ENCODE results near the gene SKOR1. TPM values are rescaled to one million over a fixed set of nuclear protein-coding genes. Genes with fewer than 3 reads are reported as not detected.
A peak's percentile ranks its signal among the peaks of the same experiment; 100 is the strongest.

SKOR1 gene, protein sequence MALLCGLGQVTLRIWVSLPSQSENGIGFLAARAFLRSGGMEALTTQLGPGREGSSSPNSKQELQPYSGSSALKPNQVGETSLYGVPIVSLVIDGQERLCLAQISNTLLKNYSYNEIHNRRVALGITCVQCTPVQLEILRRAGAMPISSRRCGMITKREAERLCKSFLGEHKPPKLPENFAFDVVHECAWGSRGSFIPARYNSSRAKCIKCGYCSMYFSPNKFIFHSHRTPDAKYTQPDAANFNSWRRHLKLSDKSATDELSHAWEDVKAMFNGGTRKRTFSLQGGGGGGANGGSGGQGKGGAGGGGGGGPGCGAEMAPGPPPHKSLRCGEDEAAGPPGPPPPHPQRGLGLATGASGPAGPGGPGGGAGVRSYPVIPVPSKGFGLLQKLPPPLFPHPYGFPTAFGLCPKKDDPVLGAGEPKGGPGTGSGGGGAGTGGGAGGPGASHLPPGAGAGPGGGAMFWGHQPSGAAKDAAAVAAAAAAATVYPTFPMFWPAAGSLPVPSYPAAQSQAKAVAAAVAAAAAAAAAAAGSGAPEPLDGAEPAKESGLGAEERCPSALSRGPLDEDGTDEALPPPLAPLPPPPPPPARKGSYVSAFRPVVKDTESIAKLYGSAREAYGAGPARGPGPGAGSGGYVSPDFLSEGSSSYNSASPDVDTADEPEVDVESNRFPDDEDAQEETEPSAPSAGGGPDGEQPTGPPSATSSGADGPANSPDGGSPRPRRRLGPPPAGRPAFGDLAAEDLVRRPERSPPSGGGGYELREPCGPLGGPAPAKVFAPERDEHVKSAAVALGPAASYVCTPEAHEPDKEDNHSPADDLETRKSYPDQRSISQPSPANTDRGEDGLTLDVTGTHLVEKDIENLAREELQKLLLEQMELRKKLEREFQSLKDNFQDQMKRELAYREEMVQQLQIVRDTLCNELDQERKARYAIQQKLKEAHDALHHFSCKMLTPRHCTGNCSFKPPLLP
- total RNA-seq = under 1 TPM; 0.23 to 0.25 TPM

DNA sequence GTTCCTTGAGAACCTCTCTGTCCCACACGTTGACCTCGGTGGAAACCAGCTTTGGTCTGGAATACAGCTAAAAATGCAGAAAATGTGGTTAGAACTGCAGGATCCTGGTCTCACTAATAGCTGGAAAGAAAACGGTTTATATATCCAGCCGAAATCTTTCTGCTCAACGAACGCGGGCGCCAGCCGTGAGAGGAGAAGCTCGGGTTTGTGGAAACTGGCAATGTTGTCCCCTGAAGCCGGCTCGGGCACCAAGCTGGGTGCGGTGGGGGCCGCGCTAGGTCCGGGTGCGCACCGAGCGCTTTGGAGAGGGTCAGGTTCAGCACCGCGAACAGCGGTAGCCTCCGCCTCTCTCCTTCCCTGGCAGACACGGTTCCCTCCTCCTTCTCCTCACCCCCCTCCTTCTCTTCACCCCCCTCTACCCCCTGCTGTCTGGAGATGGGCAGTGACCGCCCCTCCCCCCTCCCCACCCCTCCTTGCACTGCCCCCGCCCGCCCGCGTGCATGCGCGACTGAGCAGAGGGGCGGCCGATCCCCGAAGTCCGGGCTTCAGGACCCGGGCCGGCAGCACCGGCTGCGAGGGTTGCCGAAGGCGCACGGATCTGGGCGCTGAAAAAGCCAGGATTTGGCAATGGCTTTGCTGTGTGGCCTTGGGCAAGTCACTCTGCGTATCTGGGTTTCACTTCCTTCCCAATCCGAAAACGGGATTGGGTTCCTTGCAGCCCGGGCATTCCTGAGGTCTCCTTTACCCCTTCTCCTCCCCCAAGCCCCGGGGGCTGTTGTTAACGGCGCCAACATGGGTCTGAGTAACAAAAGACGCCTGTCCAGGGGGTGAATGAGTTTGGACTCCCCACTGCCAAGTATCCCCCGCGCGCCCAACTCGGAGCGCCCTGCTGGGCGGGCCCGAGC, at the start of gene SKOR1:
TSS of gene SKOR1 (plus strand) at position 534 of the 905 bp plus-strand sequence. CDS start at position 628, 94 bp downstream.
- H3K36me3 Mint-ChIP-seq (ENCODE audit: low read depth) = peaks cover 23% of the 10 kb centered on the region
- H3K4me3 Mint-ChIP-seq = peak within 1 kb of the TSS; percentile 44
- ChIA-PET POLR2A (no interaction called here), CTCF (interaction anchor here (1.5 to 1.7 kb wide), 2 partner anchors 10 to 368 kb away, joined by 5 to 11 read pairs; no protein-coding TSS in a partner anchor)
- DNase-seq = no peak
- peaks cover 26% of the 10 kb centered on the region for H3K4me1 Mint-ChIP-seq
- peaks cover 75% of the 10 kb centered on the region for H3K27me3 Mint-ChIP-seq
- peak within 1 kb of the TSS; percentile 59 for H3K27ac Mint-ChIP-seq
- H3K9me3 Mint-ChIP-seq = no peaks in the 10 kb centered on the region

DNA sequence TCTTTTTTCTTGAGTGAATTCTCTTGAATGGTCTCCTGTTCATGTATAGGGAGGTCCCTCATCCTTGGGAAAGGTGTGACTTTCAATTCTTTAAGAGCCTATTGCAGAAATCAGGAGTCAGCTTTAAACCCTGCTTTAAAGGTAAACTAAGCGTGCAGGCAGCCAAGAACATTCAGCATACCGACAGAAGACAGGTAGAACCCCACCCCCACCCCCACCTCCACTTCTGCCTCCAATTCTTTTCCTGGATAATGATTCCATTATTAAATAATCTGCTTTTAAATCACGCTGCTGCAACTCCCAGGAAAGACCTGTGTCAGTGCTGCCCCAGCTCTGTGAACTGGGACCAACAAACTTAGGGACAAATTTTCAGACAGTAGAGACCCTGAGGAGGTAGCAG, 49.3 kb upstream of the SKOR1 start:
- CTCF ChIA-PET = interaction anchor here (0.9 kb wide), 1 partner anchor 830 kb away, joined by 4 read pairs; no protein-coding TSS in a partner anchor
- POLR2A ChIA-PET = no interaction called here
- H3K36me3 Mint-ChIP-seq (ENCODE audit: low read depth) = no peaks in the 10 kb centered on the region
- no peak for DNase-seq
- no peak overlapping the region for H3K27ac Mint-ChIP-seq
- H3K27me3 Mint-ChIP-seq = no peaks in the 10 kb centered on the region
- no peaks in the 10 kb centered on the region for H3K4me1 Mint-ChIP-seq
- H3K9me3 Mint-ChIP-seq = no peaks in the 10 kb centered on the region
- no peak overlapping the region for H3K4me3 Mint-ChIP-seq

- Mint-ChIP-seq H3K4me1 (no peaks in the 10 kb centered on the region), H3K4me3 (no peak overlapping the region), H3K9me3 (no peaks in the 10 kb centered on the region), H3K36me3 (ENCODE audit: low read depth) (no peaks in the 10 kb centered on the region), H3K27me3 (no peaks in the 10 kb centered on the region), H3K27ac (no peak overlapping the region)
- ChIA-PET POLR2A (no interaction called here), CTCF (no interaction called here)
- no peak for DNase-seq
Observed at GRCh38 chr15:67776600-67776999, 48.7 kb upstream of the SKOR1 start.

- no peak for DNase-seq
- Mint-ChIP-seq H3K4me1 (no peaks in the 10 kb centered on the region), H3K36me3 (ENCODE audit: low read depth) (no peaks in the 10 kb centered on the region), H3K27me3 (no peaks in the 10 kb centered on the region), H3K4me3 (no peak overlapping the region), H3K27ac (no peak overlapping the region), H3K9me3 (no peaks in the 10 kb centered on the region)
- ChIA-PET CTCF (no interaction called here), POLR2A (interaction anchor here (0.8 kb wide), 1 partner anchor 56 kb away, joined by 3 read pairs; no protein-coding TSS in a partner anchor)
Observed at GRCh38 chr15:67777071-67777470, 48.2 kb upstream of the SKOR1 start.

- CTCF ChIA-PET = interaction anchor here (1.2 kb wide), 1 partner anchor 12 kb away, joined by 3 read pairs; no protein-coding TSS in a partner anchor
- no peak for DNase-seq
- Mint-ChIP-seq H3K27ac (no peak overlapping the region), H3K9me3 (no peaks in the 10 kb centered on the region), H3K4me1 (no peaks in the 10 kb centered on the region), H3K27me3 (no peaks in the 10 kb centered on the region), H3K4me3 (no peak overlapping the region), H3K36me3 (ENCODE audit: low read depth) (no peaks in the 10 kb centered on the region)
- POLR2A ChIA-PET = interaction anchor here (0.8 kb wide), 1 partner anchor 55 kb away, joined by 3 read pairs; no protein-coding TSS in a partner anchor
Observed at GRCh38 chr15:67777773-67778172, 47.5 kb upstream of the SKOR1 start.

- DNase-seq = no peak
- Mint-ChIP-seq H3K9me3 (no peaks in the 10 kb centered on the region), H3K36me3 (ENCODE audit: low read depth) (no peaks in the 10 kb centered on the region), H3K27ac (no peak overlapping the region), H3K4me1 (peaks cover 9% of the 10 kb centered on the region), H3K27me3 (no peaks in the 10 kb centered on the region), H3K4me3 (no peak overlapping the region)
- ChIA-PET POLR2A (no interaction called here), CTCF (interaction anchor here (1.2 to 1.6 kb wide), 2 partner anchors 8 to 14 kb away, joined by 3 read pairs; no protein-coding TSS in a partner anchor)
Observed at GRCh38 chr15:67778968-67779548, 46.3 kb upstream of the SKOR1 start.

GRCh38 chr15:67779549-67780111, 45.7 kb upstream of the SKOR1 start:
- H3K4me1 Mint-ChIP-seq = peaks cover 15% of the 10 kb centered on the region
- POLR2A ChIA-PET = no interaction called here
- CTCF ChIA-PET = interaction anchor here (0.7 to 1.6 kb wide), 2 partner anchors 8 to 184 kb away, joined by 3 read pairs; no protein-coding TSS in a partner anchor
- no peaks in the 10 kb centered on the region for H3K9me3 Mint-ChIP-seq
- no peak overlapping the region for H3K27ac Mint-ChIP-seq
- H3K36me3 Mint-ChIP-seq (ENCODE audit: low read depth) = no peaks in the 10 kb centered on the region
- DNase-seq = no peak
- H3K27me3 Mint-ChIP-seq = no peaks in the 10 kb centered on the region
- no peak overlapping the region for H3K4me3 Mint-ChIP-seq

DNA sequence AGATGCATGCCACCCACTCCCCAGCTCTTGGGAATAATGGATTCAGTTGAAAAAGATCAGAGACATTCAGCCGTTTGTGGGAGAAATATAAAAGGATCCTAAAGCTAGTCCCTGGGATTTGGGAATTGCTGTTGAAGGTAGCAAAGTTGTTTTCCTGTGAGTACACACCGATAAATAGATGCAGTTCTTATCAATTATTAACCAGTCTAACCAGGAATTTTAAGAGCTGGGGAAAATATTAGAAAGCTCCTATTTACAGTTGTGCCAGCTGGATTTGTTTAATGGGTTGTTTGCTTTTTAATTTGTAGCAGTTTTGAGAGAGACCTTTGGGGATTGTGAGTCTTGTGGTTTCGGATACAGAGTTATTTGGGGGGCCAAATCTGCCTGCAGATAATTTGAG, 44.2 kb upstream of the SKOR1 start:
- CTCF ChIA-PET = no interaction called here
- H3K27ac Mint-ChIP-seq = no peak overlapping the region
- H3K9me3 Mint-ChIP-seq = no peaks in the 10 kb centered on the region
- H3K27me3 Mint-ChIP-seq = no peaks in the 10 kb centered on the region
- peaks cover 22% of the 10 kb centered on the region for H3K4me1 Mint-ChIP-seq
- H3K4me3 Mint-ChIP-seq = no peak overlapping the region
- H3K36me3 Mint-ChIP-seq (ENCODE audit: low read depth) = peaks cover 2% of the 10 kb centered on the region
- DNase-seq = no peak
- POLR2A ChIA-PET = no interaction called here

DNA sequence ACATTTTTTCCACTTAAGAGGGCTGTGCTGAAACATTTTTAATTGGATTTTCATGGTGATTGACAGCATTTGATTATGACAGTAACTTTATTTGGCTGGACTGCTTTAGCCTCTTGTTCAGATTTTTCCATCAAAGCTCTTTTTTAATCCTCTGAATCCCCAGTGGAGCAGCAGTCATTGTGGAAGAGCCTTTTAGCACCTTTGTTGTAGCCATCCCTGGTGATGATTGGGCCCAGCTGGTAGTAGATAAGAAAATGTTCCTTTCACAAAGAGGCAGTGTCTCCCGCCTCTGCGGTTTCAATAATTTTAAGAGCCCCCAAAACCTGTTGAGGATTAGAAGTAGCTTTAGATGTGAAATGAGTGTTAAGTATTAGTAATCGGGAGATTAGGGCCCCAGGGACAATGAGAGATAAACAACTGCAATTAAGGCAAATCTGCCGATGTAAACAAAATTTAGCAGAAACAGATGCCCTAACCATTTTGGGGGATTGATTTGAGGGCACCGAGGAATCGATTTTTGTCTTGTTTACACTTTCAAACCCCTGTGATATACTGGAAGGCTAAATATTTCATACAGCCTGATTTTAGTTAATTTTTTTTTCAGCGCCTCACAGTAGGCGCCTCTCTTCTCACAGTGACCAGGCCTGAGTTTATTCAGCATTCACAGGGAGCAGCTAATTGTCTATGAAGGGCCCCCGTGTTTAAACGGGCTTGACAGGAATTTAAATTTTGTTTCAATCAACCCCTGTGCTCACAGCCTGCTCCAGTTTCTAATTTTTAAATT, 43.2 kb upstream of the SKOR1 start:
- Mint-ChIP-seq H3K9me3 (no peaks in the 10 kb centered on the region), H3K36me3 (ENCODE audit: low read depth) (peaks cover 2% of the 10 kb centered on the region), H3K4me3 (no peak overlapping the region), H3K4me1 (peaks cover 22% of the 10 kb centered on the region), H3K27ac (no peak overlapping the region), H3K27me3 (no peaks in the 10 kb centered on the region)
- DNase-seq = no peak
- POLR2A ChIA-PET = no interaction called here
- CTCF ChIA-PET = interaction anchor here (1.8 to 3.3 kb wide), 2 partner anchors 39 to 55 kb away, joined by 4 to 17 read pairs; no protein-coding TSS in a partner anchor

DNA sequence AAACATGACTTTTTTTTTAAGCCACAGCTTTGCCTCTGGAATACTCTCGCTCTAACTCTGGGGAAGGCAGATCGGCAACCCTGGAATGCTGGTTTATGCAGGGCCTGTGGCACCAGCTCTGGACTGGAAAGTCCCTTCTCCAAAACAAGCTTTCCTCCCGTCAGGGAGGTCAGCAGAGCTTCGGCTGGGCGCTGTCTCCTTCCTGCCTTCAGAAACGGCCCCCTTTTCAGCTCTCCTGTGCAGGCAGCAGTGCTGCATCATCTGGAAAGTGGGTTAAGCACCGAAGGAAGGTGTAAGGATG, 42.7 kb upstream of the SKOR1 start:
- CTCF ChIA-PET = interaction anchor here (1.2 to 3.3 kb wide), 3 partner anchors 40 to 55 kb away, joined by 4 to 17 read pairs (median 5); no protein-coding TSS in a partner anchor
- no peak for DNase-seq
- Mint-ChIP-seq H3K36me3 (ENCODE audit: low read depth) (peaks cover 2% of the 10 kb centered on the region), H3K4me1 (peaks cover 22% of the 10 kb centered on the region), H3K27me3 (no peaks in the 10 kb centered on the region), H3K4me3 (no peak overlapping the region), H3K27ac (no peak overlapping the region), H3K9me3 (no peaks in the 10 kb centered on the region)
- POLR2A ChIA-PET = no interaction called here

DNA sequence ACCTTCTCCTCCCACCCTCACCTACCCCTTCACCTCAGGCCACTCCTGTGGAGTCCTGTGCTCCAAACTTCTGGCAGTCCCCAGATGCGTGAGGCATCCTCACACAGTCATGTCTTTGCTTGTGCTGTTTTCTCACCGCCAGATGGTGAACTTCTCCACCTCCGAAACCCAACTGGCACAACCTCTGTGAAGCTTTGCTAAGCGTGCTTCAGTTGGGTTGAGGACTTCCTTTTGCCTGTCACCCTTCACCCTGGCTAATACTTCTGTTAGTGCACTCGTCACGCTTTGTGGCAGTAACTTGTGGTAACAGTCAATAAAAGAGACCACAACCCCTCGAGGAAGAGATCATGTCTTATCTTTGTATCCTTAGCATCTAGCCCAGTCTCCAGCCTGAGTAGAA, 42.0 kb upstream of the SKOR1 start:
- peaks cover 22% of the 10 kb centered on the region for H3K4me1 Mint-ChIP-seq
- ChIA-PET POLR2A (no interaction called here), CTCF (interaction anchor here (1.2 to 3.3 kb wide), 5 partner anchors 10 to 326 kb away, joined by 4 to 17 read pairs (median 5); no protein-coding TSS in a partner anchor)
- no peaks in the 10 kb centered on the region for H3K27me3 Mint-ChIP-seq
- H3K27ac Mint-ChIP-seq = peak overlapping the region; percentile 40
- peaks cover 2% of the 10 kb centered on the region for H3K36me3 Mint-ChIP-seq (ENCODE audit: low read depth)
- DNase-seq = peak; percentile 42
- H3K4me3 Mint-ChIP-seq = no peak overlapping the region
- no peaks in the 10 kb centered on the region for H3K9me3 Mint-ChIP-seq
